ENCODE data around the gene MOCS1. TPM values are rescaled to one million over a fixed set of nuclear protein-coding genes. Genes with fewer than 3 reads are reported as not detected.

MOCS1 gene
- total RNA-seq, 1 donor from 2014 or later: 0.39 TPM

DNA sequence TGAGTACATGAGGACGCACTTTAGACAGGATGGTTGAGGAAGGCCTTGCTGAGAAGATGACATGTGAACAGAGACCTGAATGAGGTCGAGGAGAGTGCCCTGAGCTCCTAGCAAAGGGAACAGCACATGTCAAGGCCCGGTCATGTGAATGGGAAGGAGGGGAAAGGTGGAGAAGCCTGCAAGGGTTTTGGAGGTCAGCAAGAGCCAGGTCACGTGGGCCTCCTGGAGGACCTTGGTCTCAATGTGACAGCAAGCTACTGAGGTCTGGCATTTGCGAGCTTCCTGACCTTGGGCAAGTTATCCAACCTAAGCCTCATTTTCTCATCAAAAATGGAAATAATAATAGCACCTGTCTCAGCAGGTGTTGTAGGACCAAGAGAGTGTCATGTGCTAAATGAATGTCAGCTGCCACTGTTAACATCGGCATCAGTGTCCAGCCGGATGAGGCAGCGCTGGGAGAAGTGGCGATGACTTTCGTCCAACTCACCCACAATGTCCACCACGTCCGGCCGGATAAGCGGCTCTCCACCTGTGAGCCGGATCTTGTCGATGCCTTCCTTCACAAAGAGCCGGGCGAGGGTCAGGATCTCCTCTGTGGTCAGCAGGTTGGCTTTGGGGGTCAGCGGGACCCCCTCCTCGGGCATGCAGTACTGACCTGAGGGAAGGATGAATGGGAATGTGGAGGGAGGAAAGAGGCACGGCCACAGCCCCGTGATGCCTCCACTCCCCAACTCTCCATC, 8.9 kb downstream of the MOCS1 start:
- intact Hi-C loops (cut with micrococcal nuclease): no loop called here

DNA sequence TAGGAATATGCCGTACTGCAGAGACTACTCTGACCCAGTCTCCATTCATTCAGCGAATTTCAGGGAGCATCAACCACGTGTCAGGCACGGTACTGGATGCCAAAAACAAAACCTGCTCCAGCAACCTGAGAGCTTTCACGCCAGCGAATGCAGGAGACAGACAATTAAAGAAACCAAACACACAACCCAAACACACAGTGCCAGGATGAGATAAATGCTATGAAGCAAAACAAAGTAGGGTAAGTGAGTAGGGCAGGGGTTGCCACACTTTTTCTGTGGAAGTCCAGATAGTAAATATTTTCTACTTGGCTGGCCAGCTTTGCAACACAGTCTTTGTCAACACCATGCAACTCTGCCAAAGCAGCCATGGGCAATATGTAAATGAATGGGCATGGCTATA, 10.0 kb downstream of the MOCS1 start:
- intact Hi-C loops (cut with micrococcal nuclease): no loop called here

DNA sequence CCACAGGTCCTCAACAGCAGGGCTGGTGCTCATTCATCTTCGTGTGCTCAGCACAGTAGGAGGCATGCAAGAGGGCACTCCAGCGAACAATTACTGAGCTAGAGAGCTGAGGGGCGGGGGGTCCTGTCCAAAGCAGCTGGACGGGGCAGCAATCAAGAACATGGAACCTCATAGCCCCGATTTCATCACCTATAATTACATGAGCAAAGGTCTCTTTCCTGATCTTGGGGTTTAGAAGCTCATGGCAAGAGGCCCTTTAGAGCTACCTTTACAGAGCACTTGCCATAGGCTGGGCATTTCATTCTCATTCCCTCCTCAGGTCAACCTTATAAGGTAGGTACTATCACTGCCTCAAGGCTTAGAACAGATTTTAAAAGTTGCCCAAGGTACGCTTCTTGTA, 10.4 kb downstream of the MOCS1 start:
- intact Hi-C loops (cut with micrococcal nuclease): no loop called here

DNA sequence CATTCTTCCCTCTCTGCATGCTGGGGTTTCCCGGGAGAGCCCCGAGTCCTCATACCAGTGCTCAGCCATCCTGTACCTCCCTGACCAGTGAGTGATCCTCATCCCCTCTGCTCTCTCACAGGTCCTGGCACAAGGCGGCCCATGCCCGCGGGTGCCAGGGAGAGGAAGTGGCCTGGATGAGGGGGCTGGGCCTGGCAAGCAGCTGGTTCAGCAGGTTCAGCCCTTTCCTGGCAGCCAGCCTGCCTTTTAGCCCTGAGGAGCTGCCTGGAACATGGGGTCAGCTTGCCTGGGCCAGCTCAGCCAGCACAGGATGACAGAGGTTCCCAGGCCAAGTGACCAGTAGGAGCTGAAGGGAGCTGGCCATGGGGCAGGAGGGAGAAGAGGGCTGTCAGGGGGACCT, 10.9 kb downstream of the MOCS1 start:
- intact Hi-C loops (cut with micrococcal nuclease): no loop called here

DNA sequence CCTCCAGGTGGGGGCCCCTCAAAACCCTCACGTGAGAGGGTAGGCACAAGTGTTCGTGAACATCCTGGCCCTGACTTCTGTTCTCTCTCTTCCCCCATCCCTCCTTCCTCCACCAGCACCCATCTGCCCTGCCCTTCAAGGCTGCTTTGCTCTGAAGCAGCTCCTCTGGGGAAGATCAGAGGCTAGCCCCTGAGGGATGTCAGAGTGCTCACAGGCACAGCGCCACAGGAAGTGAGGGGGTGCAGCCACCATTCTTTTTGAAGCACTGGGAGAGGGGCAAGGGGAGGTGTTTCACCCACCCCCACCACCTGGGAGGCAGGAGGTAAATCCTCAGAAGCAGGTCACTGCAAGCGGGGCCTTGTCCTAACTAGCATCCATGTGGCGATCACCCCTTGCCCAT, 11.4 kb downstream of the MOCS1 start:
- intact Hi-C loops (cut with micrococcal nuclease): no loop called here

DNA sequence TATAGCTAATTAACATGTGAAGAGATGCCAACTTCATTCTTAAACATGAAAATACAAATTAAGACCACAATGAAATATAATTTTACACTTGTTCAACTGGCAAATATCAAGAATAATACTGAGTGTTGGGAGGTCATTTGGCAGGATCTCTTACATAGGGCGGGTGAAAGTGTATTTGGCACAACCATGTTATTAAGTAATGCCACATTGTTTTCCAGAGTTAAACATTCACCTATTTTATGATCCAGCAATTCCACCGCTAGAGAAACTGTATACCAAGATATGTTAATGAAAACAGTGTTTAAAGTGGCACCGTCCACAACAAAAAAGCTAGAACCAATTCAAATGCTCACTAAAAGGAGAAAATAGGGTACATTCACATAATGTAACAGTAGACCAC, 14.1 kb downstream of the MOCS1 start:
- intact Hi-C loops (cut with micrococcal nuclease): no loop called here

DNA sequence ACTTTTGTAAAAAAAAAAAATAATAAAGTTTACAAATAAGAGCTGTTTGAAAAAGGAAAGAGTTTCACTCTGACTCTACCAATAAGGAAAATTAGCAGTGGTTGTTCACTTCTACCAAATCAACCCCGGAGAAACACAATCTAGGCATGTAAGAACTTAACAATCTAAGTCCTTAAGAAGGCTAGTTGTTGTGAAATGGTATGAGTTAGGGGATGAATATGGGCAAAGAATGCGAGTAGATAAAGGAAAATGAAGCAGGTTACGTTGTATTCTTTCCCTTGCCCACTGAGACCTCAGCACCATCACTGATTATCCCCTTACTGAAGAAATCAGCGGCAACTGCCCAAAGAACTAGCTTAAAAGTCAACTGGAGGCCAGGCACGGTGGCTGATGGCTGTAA, 15.4 kb downstream of the MOCS1 start:
- intact Hi-C loops (cut with micrococcal nuclease): no loop called here

DNA sequence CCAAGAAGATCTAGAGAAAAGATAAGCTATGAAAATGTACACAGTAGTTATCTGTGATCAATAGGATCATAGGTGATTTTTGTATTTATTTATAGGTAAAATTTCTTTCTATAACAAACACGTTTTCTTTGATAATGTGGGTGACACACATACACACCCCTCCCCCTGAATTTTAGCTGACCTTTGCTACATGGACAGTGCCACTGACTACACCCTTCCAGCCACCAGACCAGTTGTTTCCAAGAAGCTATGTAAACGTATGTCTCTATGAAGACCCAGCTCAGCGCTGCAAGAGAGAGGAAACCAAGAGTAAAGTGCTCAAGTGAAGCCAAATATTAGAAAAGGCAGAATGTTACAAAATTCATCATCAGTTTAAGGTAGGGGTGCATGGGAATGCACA, 16.3 kb downstream of the MOCS1 start:
- intact Hi-C loops (cut with micrococcal nuclease): no loop called here

DNA sequence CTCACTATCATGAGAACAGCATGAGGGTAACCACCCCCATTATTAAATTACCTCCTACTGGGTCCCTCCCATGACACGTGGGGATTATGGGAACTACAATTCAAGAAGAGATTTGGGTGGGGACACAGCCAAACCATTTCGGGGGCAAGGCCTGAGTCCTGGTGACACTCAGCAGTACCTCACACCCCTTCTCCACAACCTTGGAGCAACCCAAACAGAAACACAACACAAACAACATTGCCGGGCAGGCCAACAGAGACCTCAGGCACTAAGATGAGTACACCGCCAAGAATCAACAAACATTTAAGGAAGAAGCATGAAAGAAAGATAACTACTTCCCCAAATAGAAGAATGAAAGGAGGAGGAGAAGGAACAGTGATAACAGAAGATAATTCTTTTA, 16.9 kb downstream of the MOCS1 start:
- intact Hi-C loops (cut with micrococcal nuclease): no loop called here

DNA sequence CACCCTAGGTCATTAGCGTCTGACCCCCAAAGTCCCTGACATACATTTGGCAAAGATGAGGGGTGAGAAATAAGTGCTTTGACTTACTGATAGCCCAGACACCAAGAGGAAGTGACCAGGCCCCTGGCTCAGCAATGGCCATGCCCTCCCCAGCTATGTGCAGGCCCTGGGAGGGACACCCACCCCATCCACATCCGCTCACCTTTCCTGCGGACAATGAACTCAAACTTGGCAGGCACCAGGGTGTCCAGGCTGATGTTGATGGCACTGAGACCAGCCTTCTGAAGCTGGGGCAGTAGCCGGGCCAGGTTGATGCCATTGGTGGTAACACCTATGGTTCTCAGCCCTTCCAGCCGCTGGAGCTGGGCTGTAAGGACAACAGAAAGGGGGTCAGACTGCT, 18.4 kb downstream of the MOCS1 start:
- intact Hi-C loops (cut with micrococcal nuclease): no loop called here

DNA sequence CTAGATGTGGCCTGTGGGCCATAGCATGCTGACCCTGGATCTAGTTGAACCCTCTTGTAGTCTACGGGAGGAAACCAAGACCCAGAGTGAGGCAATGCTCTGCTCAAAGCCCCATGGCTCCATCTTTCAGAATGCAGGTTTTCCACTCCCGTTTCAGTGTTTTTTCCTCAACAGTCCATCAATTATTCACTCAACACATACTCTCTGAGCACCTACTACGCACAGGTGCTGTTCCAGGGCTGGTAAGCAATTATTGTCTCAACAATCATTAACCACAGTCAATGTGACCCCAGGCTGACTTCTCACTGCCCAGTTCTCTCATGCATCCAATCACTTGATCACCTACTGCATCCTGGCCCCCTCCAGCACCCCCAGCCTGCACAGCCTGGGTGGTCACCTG, 20.0 kb downstream of the MOCS1 start:
- intact Hi-C loops (cut with micrococcal nuclease): no loop called here

DNA sequence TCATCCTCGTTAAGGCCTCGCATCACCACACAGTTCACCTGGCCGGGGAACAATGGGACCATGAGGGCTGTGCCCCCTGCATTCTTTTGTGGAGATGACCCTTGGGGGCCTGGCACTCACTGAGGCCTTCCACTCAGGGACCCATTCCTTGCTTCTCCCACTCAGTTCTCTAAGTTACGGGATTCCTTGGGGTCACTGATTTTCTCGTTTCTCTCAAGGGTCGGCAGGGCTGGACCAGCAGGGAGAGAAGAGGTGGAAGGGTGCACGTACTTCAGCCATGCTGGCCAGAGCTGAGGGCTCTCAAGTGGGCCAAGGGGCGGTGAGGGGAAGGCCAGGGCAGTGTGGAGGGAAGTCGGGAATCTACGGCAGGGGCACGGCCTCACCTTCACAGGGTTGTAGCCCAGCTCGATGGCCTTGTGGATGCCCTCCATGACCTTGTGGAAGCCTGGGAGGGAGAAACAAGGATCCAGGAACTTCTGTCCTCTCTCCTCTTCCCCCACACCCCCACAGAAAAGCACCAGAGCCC, 20.8 kb downstream of the MOCS1 start:
- intact Hi-C loops (cut with micrococcal nuclease): no loop called here

DNA sequence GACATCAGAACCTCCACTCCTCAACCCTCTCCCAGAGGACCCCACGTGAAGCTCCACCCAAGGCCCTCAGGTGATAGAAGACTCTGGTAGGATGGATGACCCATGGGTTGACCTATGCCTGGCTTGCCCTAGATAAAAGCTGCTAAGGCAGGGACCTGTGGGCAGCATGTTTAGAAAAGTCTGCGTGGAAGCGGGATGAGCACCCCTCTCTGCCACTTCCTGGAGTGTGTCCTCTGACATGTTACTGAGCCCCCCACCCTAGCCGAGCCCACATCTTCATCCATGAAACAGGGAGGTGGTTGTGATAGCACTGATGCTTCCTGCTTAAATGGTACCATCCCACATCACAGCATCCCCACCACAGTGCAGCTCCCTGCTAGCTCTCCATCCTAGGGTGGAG, 21.8 kb downstream of the MOCS1 start:
- intact Hi-C loops (cut with micrococcal nuclease): no loop called here

DNA sequence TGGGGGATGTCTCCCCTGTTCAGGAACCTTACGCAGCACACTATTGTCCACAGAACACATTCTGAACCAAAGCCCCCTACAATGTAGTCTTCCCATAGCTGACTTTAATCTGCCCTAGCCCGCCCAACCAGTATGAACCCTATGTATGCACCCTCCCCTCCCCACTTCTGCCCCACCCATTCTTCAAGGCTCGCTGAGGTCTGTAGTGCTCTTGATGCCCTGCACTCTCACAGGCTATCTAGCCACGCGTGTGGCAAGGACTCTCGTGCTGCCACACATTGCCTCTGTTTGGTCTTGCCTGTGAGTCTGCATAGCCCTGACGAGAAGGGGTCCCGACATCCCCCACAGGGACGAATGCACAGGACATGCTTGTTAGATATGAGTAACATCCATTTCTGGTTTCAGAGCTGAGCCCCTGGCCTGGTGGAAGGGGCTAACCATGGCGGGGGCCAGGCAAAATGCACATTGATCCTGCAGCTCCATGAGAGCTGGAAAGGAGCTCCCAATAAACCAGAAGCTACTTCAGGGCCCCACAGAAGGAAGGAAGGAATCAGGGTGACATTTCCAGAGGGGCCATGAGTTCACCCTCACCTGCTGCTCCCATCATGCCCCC, 22.6 kb downstream of the MOCS1 start:
- intact Hi-C loops (cut with micrococcal nuclease): no loop called here

DNA sequence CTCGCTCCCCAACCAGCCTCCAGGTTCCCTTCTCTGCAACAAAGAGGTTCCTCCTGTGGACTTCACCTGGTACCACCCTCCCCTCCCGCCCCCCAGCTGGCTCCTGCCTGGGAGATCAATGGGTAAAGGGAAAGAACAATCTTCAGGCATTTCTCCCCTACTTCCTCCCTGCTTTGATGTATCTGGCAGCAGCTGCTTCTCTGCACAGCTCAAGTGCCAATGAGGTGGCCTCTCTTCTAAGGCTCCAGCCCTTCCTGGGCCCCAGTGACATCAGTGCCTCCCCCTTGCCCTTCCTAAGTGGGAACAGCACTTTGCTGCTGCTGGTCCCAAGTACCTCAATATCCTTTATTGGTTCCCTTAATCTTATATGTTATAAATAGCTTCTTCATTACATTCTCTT, 23.5 kb downstream of the MOCS1 start:
- intact Hi-C loops (cut with micrococcal nuclease): no loop called here

DNA sequence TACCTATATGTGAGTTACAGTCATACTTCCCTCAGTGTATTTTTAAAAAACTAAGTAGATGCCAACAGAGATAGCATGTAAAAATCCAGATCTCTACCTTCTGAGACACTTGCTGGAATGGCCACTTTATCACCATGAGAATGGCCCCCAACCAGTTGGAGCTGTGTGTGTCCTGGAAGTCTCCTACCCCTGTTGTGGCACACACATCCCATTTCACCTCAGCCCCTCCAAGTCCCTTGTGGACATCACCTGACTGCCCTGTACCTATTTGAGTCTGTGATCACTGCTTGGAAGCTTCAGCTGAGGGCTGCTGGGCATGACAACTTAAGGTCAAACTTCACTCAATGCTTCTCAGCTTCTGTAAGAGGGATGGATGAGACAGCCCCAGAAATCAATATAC, 24.1 kb downstream of the MOCS1 start:
- intact Hi-C loops (cut with micrococcal nuclease): no loop called here

DNA sequence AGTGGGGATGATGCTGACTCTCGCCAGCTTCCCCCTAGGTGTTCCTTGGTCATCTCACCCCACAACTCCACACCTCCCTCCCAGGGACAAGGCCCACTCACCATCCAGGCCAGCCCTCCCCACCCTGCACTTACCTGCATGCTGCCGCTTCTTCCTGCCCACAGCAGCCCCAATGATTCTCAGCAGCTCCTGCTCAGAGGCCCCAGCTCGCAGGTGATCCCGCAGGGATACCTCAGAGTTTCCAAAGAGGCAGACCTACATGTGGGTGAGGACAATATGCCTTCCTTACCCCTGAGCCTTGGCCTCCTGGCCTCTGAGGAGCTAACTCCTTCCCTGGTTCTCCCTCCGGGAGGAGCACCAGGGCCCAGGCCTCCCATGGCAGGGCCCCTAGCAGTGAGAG, 24.6 kb downstream of the MOCS1 start:
- intact Hi-C loops (cut with micrococcal nuclease): no loop called here

DNA sequence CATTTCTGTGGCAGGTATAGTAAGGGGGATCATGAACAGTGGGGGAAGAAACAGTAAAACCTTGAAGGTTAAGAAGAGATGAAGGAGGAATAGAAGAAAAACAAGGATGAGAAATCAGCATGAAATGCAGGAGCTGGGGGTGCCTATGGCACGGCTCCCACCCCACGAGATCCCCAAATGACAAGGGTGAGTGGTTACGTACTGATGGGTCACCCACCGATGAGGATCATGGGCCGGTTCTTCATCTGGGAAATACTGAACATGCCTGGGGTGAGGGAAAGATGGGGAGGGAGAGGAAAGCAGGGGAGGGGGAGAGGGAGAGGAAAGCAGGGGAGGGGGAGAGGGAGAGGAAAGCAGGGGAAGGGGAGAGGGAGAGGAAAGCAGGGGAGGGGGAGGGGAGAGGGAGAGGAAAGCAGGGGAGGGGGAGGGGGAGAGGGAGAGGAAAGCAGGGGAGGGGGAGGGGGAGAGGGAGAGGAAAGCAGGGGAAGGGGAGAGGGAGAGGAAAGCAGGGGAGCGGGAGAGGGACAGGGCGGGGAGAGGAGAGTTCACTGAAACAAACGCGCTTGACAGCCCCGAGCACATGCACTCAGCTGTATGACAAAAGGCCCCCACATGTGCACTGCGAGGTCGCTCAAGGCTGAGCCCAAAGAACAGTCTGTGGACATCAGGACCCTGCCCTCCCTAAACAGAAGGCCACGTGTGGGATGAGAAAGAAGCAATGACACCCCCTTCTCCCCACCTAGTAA, 25.3 kb downstream of the MOCS1 start:
- intact Hi-C loops (cut with micrococcal nuclease): no loop called here

DNA sequence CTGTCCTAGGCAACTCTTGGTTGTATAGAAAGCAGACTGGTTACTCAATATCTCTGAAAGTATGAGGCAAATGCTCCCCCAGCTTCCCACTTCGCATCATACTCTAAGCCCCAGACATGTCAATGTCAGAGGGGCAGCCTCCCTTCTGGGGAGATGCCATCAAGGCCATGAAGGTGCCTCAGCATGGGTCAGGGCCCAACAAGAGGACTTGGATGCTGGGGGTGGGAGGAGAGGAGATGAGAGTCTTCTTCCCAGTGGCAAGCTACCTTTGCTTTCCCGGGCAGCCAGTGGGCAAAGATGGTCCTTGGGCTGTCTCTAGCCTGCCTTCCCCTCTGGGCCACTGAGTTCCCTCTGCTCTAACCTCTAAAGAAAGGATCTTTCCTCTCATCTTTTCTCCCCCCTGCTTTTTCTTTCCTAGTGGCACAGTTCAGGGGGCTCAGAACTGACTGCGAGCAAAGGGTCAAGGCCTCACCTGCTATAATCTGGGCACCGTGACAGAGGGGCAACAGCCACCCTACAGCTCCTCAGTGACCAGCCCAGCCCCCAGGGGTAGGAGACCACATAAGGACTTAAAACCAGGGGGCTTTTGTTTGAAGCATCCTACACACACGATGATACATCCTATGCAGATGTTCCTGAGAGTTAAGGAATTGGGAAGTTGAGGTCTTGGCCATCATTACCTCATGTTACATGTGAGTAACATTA, 26.2 kb downstream of the MOCS1 start:
- intact Hi-C loops (cut with micrococcal nuclease): no loop called here

DNA sequence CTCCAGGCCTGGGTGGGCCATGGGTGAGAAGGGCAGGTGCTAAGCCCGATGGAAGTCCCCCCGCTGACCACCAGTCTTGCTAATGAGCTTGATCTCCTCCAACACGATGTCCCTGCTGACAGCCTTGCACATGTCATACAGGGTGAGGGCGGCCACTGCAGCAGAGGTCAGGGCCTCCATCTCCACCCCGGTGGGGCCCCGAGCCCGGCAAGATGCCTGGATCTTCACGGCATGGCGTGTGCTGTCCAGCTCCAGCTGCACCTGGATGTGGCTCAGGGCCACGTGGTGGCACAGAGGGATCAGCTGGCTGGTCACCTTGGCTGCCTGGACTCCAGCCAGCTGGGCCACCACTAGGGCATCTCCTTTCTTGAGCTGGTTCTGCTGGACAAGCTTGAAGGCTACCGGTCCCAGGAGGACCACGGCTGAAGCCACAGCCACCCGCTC, 27.9 kb downstream of the MOCS1 start:
- intact Hi-C loops (cut with micrococcal nuclease): no loop called here

DNA sequence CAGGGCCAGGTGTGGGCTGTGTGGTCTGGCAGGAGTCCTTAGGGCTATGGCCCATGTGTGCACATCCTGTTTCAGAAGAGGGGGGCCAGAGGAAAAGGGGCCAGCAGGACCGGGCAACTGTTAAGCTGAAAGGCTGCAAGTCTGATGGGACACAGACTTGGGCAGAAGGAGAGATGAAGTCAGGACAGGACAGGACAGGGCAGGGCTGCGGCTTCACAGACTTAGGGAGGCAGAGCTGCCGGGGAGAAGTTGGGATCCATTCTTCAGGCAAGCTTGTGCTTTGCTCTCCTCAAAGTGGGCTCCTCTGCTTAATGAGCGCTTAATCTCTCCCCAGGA, 28.7 kb downstream of the MOCS1 start:
- intact Hi-C loops (cut with micrococcal nuclease): no loop called here
